Endothelial cell of umbilical vein (primary cell): ENCODE measurements around the gene PLPP3. TPM values are rescaled to one million over a fixed set of nuclear protein-coding genes. Genes with fewer than 3 reads are reported as not detected.

ENCODE experiments used
- BruUV-seq: library from RNA; stranded (reverse); fragments of 400-500 nt; replicated peaks from 2 replicates; lab custom pipeline; 2021; lab: Mats Ljungman, UMichigan
- CTCF ChIA-PET: fragments of 300-600, 350-600 bp; sonication (Branson Sonifier 250); formaldehyde crosslinking; loops from one replicate; lab custom pipeline; 2021; ENCODE audit warnings: antibody characterized with exemption, inconsistent platforms; lab: Charles Lee
- POLR2A ChIA-PET: fragments of 300-600, 350-600 bp; sonication (Branson Sonifier 250); formaldehyde crosslinking; loops from one replicate; lab custom pipeline; 2021; ENCODE audit warnings: antibody characterized with exemption, inconsistent platforms; lab: Charles Lee
- DNase-seq: peaks from one replicate; pipeline ENCODE4 v3.0.0-alpha.2; 2011; ENCODE audit warnings: low read depth, low spot score
- FAIRE-seq: peaks from 2 replicates; lab custom pipeline; 2011; peaks lifted over from hg19 to GRCh38; lab: Jason Lieb, UNC
- H2AFZ ChIP-seq: 2 replicates; pipeline ENCODE4 v1.6.0; 2012; ENCODE audit warnings: low read depth, low read length, control low read depth, inconsistent platforms
- H3K27ac ChIP-seq: 2 replicates; pipeline ENCODE4 v1.5.1; 2011; ENCODE audit warnings: low read depth, mild to moderate bottlenecking, control low read depth, low read length, moderate library complexity; ENCODE audit not compliant: insufficient read depth
- H3K27me3 ChIP-seq, 2 experiments: 2 replicates each; pipeline versions ENCODE4 v1.6.0 to v1.6.1; 2011; ENCODE audit warnings: low read length in 2 of 2, mixed read lengths in 1 of 2; ENCODE audit not compliant: control insufficient read depth in 2 of 2, insufficient read depth in 2 of 2
- H3K36me3 ChIP-seq, 2 experiments: 2 replicates in 1 of 2; 3 replicates in 1 of 2; pipeline ENCODE4 v1.5.1; 2011; ENCODE audit warnings: low read length in 2 of 2, mild to moderate bottlenecking in 1 of 2, moderate library complexity in 1 of 2; ENCODE audit not compliant: control insufficient read depth in 2 of 2, insufficient read depth in 2 of 2; ENCODE audit errors: extremely low read depth in 1 of 2
- H3K4me1 ChIP-seq: 3 replicates; pipeline ENCODE4 v1.5.1; 2011; ENCODE audit warnings: mild to moderate bottlenecking, low read length; ENCODE audit not compliant: control insufficient read depth, insufficient read depth; ENCODE audit errors: extremely low read depth
- H3K4me2 ChIP-seq: 2 replicates; pipeline ENCODE4 v1.6.1; 2011; ENCODE audit warnings: low read length, control low read depth, mixed read lengths; ENCODE audit not compliant: insufficient read depth
- H3K4me3 ChIP-seq, 3 experiments: fragments of 200-600 bp in 1 of 3; sonication (generic), shearing (Covaris generic) in 1 of 3; replicated peaks in 1 of 3; 2 replicates each; pipeline ENCODE4 v1.5.1; 2011 to 2016; ENCODE audit warnings: control low read depth in 3 of 3, low read length in 3 of 3, mild to moderate bottlenecking in 2 of 3, inconsistent platforms in 1 of 3, low read depth in 1 of 3, moderate library complexity in 1 of 3; ENCODE audit not compliant: insufficient read depth in 1 of 3
- H3K79me2 ChIP-seq: 2 replicates; pipeline ENCODE4 v1.6.0; 2012; ENCODE audit warnings: low read length, inconsistent platforms; ENCODE audit not compliant: control insufficient read depth, insufficient read depth
- H3K9ac ChIP-seq: replicated peaks from 2 replicates; pipeline ENCODE3; 2011; ENCODE audit warnings: low read length, control low read depth; ENCODE audit not compliant: insufficient read depth; ENCODE audit errors: extremely low read depth
- H3K9me1 ChIP-seq: replicated peaks from 3 replicates; pipeline ENCODE4 v1.6.0; 2011; ENCODE audit warnings: mild to moderate bottlenecking, low read length; ENCODE audit not compliant: control insufficient read depth, insufficient read depth; ENCODE audit errors: extremely low read depth
- H3K9me3 ChIP-seq: replicated peaks from 2 replicates; pipeline ENCODE4 v1.5.1; 2012; ENCODE audit warnings: low read length, inconsistent platforms; ENCODE audit not compliant: control insufficient read depth, insufficient read depth
- H4K20me1 ChIP-seq: replicated peaks from 2 replicates; pipeline ENCODE3; 2011; ENCODE audit warnings: mild to moderate bottlenecking, low read length; ENCODE audit not compliant: control insufficient read depth, insufficient read depth; ENCODE audit errors: extremely low read depth
- EZH2 ChIP-seq: IDR thresholded peaks from 2 replicates; pipeline ENCODE4 v1.6.1; 2012; ENCODE audit warnings: borderline replicate concordance, low read depth, mild to moderate bottlenecking, moderate library complexity, low read length, inconsistent platforms; ENCODE audit not compliant: severe bottlenecking
- FOS ChIP-seq: IDR thresholded peaks from 2 replicates; pipeline ENCODE4 v1.6.1; 2011; ENCODE audit warnings: mild to moderate bottlenecking, low read length, moderate library complexity, borderline replicate concordance; ENCODE audit not compliant: insufficient read depth
- GATA2 ChIP-seq: IDR thresholded peaks from 2 replicates; pipeline ENCODE4 v1.7.0; 2011; ENCODE audit warnings: low read depth, mild to moderate bottlenecking, moderate library complexity, mixed read lengths, low read length; ENCODE audit not compliant: insufficient read length, insufficient read depth
- JUN ChIP-seq: IDR thresholded peaks from 2 replicates; pipeline ENCODE4 v1.6.1; 2011; ENCODE audit warnings: borderline replicate concordance, low read depth; ENCODE audit not compliant: insufficient read length, insufficient read depth
- MYC ChIP-seq: IDR thresholded peaks from one replicate; pipeline ENCODE4 v1.6.1; 2011; ENCODE audit warnings: mild to moderate bottlenecking, low read depth, low read length
- POLR2A ChIP-seq: IDR thresholded peaks from 2 replicates; pipeline ENCODE4 v1.6.1; 2012; ENCODE audit warnings: low read depth, mild to moderate bottlenecking, control low read depth, low read length
- POLR2AphosphoS5 ChIP-seq: IDR thresholded peaks from 2 replicates; pipeline ENCODE4 v1.6.1; 2012; ENCODE audit warnings: low read depth, mild to moderate bottlenecking, control low read depth, low read length, moderate library complexity; ENCODE audit not compliant: insufficient read depth
- dilution Hi-C: fragments of 300-500 bp; cut with MboI; formaldehyde crosslinking; loops from one replicate; pipeline ENCODE4 v1.15.0; 2019; ENCODE audit warnings: low sequenced_read_pairs; ENCODE audit not compliant: extremely low pct_ligation_motif_present
- intact Hi-C: fragments of 100-400 bp; cut with micrococcal nuclease; formaldehyde crosslinking; loops from one replicate; pipeline ENCODE4 v1.10.0; 2022
- polyA plus RNA-seq, 4 experiments: library from polyadenylated mRNA; depleted of rRNA in 3 of 4; stranded (reverse) in 3 of 4; unstranded in 1 of 4; fragments of >200 nt; gene quantifications; 2 replicates each; pipeline versions ENCODE4 v1.2.1 to v1.2.3, GENCODE V29; 2011 to 2012; ENCODE audit warnings: missing spikeins in 1 of 4
- total RNA-seq: library from RNA; stranded (reverse); gene quantifications from 2 replicates; pipeline ENCODE4 v1.2.3, GENCODE V29; 2021
- TF ChIP-seq, protein P1 (sequence below): IDR thresholded peaks from 2 replicates; pipeline ENCODE4 v1.6.1; 2011; ENCODE audit not compliant: insufficient read depth, insufficient read length
- TF ChIP-seq, protein P2 (sequence below), 2 donors: IDR thresholded peaks; 1 replicate in 1 of 2; 2 replicates in 1 of 2; pipeline ENCODE4 v1.5.1; 2011; ENCODE audit warnings: low read length in 2 of 2, mild to moderate bottlenecking in 2 of 2, moderate library complexity in 2 of 2, control low read depth in 1 of 2, inconsistent platforms in 1 of 2, low read depth in 1 of 2; ENCODE audit not compliant: insufficient read depth in 1 of 2; ENCODE audit errors: extremely low read depth in 1 of 2

Gene PLPP3
- total and polyA plus RNA-seq, 2 donors (not counting 3 experiments of a cell fraction or from before 2014, with no cell fraction given): 11.3 to 14.1 TPM

DNA sequence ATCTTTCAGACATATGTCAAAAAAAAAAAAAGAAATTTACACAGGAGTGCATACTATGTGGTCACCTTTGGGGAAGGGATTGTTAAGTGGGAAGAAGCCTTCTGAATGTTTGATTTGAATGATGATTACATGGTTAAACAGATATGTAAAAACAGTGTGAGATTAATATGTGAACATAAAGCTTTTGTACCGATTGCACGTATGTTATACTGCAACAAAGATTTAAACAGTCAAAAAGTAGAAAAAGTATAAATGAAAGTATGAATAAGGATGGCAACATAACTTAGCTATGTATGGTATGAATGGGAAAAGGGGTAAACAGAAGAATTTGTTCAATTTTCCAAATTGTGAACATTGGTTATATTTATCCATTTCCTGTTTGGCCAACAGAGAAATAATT lies 10.0 kb upstream of the PLPP3 start:
- TF ChIP-seq JUN: no peak
- TF ChIP-seq, protein P1, sequence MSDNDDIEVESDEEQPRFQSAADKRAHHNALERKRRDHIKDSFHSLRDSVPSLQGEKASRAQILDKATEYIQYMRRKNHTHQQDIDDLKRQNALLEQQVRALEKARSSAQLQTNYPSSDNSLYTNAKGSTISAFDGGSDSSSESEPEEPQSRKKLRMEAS: no peak
- TF ChIP-seq FOS: no peak
- no peak for TF ChIP-seq POLR2AphosphoS5
- TF ChIP-seq, protein P2, sequence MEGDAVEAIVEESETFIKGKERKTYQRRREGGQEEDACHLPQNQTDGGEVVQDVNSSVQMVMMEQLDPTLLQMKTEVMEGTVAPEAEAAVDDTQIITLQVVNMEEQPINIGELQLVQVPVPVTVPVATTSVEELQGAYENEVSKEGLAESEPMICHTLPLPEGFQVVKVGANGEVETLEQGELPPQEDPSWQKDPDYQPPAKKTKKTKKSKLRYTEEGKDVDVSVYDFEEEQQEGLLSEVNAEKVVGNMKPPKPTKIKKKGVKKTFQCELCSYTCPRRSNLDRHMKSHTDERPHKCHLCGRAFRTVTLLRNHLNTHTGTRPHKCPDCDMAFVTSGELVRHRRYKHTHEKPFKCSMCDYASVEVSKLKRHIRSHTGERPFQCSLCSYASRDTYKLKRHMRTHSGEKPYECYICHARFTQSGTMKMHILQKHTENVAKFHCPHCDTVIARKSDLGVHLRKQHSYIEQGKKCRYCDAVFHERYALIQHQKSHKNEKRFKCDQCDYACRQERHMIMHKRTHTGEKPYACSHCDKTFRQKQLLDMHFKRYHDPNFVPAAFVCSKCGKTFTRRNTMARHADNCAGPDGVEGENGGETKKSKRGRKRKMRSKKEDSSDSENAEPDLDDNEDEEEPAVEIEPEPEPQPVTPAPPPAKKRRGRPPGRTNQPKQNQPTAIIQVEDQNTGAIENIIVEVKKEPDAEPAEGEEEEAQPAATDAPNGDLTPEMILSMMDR (IDR thresholded peaks at IDR 0.05; ENCODE audit: extremely low read depth in 1 of 2, insufficient read depth in 1 of 2, low read depth in 1 of 2, low read length in 2 of 2): no peak
- no peak for TF ChIP-seq EZH2
- TF ChIP-seq MYC: no peak
- TF ChIP-seq POLR2A: no peak
- no peak for TF ChIP-seq GATA2
- Histone ChIP-seq H2AFZ (no peak overlapping the region), H3K9me3 (no peaks in the 10 kb centered on the region), H3K9me1 (no peaks in the 10 kb centered on the region), H3K79me2 (no peaks in the 10 kb centered on the region), H3K4me1 (no peaks in the 10 kb centered on the region), H3K4me2 (no peak overlapping the region), H3K9ac (no peak overlapping the region), H3K27me3 (no peaks in the 10 kb centered on the region), H4K20me1 (no peaks in the 10 kb centered on the region), H3K27ac (no peak overlapping the region), H3K4me3 (no peak overlapping the region), H3K36me3 (no peaks in the 10 kb centered on the region)
- intact Hi-C loops: loop anchor here (10.0 kb wide), 1 partner anchor 1565 kb away; no protein-coding TSS in a partner anchor
- no peak for DNase-seq
- ChIA-PET CTCF (interaction anchor here (1.0 to 2.1 kb wide), 5 partner anchors 120 to 1311 kb away, joined by 3 to 11 read pairs (median 5); no protein-coding TSS in a partner anchor), POLR2A (no interaction called here)
- no TSS peak for BruUV-seq
- FAIRE-seq: no peak
- dilution Hi-C loops: no loop called here
